NCI-H2196 treated with DMSO at 0.1 percent for 48 hours (cell line): Measurements from ENCODE around the gene COX7A2.

ENCODE experiments used
- DNase-seq: peaks from one replicate; lab custom pipeline; 2025; ENCODE audit not compliant: unreplicated experiment; lab: John Stamatoyannopoulos, UW

The COX7A2 gene

GRCh38 chr6:75243333-75244062, at the start of gene COX7A2:
TSS of gene COX7A2 (minus strand) at chr6:75243801. CDS start at chr6:75243734, 67 bp downstream.
- DNase-seq, result peak; percentile 96

- DNase-seq, result no peak
Measured at GRCh38 chr6:75292555-75292954, 49.0 kb upstream of the COX7A2 start.

GRCh38 chr6:75291744-75292143, 48.1 kb upstream of the COX7A2 start:
- DNase-seq, result no peak

- no peak for DNase-seq
Measured at GRCh38 chr6:75291331-75291730, 47.7 kb upstream of the COX7A2 start.

GRCh38 chr6:75290136-75290945, 46.7 kb upstream of the COX7A2 start:
- no peak for DNase-seq

GRCh38 chr6:75288023-75288422, 44.4 kb upstream of the COX7A2 start:
- no peak for DNase-seq

- no peak for DNase-seq
Measured at GRCh38 chr6:75287424-75287823, 43.8 kb upstream of the COX7A2 start.

- DNase-seq, result no peak
Measured at GRCh38 chr6:75286955-75287354, 43.4 kb upstream of the COX7A2 start.

- no peak for DNase-seq
Measured at GRCh38 chr6:75285283-75285639, 41.7 kb upstream of the COX7A2 start.

GRCh38 chr6:75284632-75285282, 41.2 kb upstream of the COX7A2 start, which contains the start of gene TMEM30A:
TSS of gene TMEM30A (minus strand) at chr6:75284792. CDS start at chr6:75284638, 154 bp downstream.
- DNase-seq, result peak; percentile 99

- DNase-seq, result no peak
Measured at GRCh38 chr6:75283907-75284631, 40.5 kb upstream of the COX7A2 start.

GRCh38 chr6:75282706-75283105, 39.1 kb upstream of the COX7A2 start:
- DNase-seq, result no peak

GRCh38 chr6:75281653-75282052, 38.1 kb upstream of the COX7A2 start:
- DNase-seq, result no peak

- no peak for DNase-seq
Measured at GRCh38 chr6:75280131-75280855, 36.7 kb upstream of the COX7A2 start.

- no peak for DNase-seq
Measured at GRCh38 chr6:75279418-75279817, 35.8 kb upstream of the COX7A2 start.

- no peak for DNase-seq
Measured at GRCh38 chr6:75278474-75279077, 35.0 kb upstream of the COX7A2 start.

GRCh38 chr6:75275067-75275466, 31.5 kb upstream of the COX7A2 start:
- DNase-seq, result no peak

GRCh38 chr6:75273009-75273408, 29.4 kb upstream of the COX7A2 start:
- no peak for DNase-seq

GRCh38 chr6:75272145-75272840, 28.7 kb upstream of the COX7A2 start:
- no peak for DNase-seq

GRCh38 chr6:75268988-75269354, 25.4 kb upstream of the COX7A2 start:
- no peak for DNase-seq
